Measurements from ENCODE around the gene OXCT2.
"Not testable (repeated sequence)": the region's sequence is repeated elsewhere in the genome, so short reads cannot be mapped to it uniquely, and the experiment has no call there.

Gene OXCT2

DNA sequence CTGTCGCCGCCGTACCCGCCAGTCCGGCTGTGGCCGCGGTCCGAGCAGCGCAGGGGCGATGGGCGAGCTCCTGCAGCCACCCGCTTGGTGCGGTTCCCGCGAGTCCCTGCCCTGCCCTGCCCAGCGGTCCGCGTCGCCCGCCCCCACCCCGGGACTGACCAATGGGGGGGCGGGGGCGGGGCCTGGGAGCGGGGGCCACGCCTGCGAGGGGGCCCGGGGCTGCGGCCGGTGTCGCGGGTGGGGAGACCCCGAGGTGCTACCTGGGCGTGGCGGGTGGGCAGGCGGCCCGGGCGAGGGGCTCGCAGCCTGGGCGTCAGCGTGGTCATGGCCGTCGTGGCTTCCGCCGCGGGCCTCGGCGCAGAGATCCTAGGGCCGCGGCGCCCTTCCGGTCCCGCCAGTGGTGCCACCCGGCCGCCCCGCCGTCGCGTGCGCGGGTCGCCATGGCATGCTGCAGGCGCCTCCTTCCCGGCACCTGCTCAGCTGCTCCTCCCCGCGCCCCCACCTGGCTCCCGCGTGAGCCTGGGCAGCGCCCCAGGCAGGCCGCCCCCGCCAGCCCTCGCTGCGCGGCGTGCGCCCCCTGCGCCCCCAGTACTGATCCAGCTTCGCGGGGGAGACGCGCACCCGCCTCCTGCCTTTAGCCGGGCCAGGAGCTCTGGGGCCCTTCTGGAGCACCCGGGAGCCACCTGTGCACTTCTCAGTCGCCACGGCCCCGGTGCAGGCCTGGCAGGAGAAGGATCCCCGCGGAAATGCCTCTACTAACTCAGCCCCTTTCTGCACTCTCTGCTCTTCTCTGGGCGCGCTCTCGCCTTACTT is 17.8 kb upstream of the OXCT2 start, which contains the start of gene BMP8B:
Gene BMP8B, minus strand, starts transcription at position 108 of the 813 bp plus-strand sequence. CDS start 380 bp downstream, outside the sequence.
- Histone ChIP-seq H3K4me2 (ENCODE audit: low read length) (no peak within 1 kb of the TSS), H3K27me3 (ENCODE audit: low read depth, low read length) (no peaks in the 10 kb centered on the region), H3K4me3 (ENCODE audit: low read length) (no peak within 1 kb of the TSS), H3K27ac (ENCODE audit: low read length) (no peak within 1 kb of the TSS), H3K36me3 (replicated peaks; ENCODE audit: low read depth, low read length) (no peaks in the 10 kb centered on the region), H3K4me1 (ENCODE audit: low read length) (no peaks in the 10 kb centered on the region), H3K9ac (ENCODE audit: low read length) (no peak within 1 kb of the TSS), H3K79me2 (ENCODE audit: low read length) (no peaks in the 10 kb centered on the region), H4K20me1 (ENCODE audit: insufficient read depth, low read length) (no peaks in the 10 kb centered on the region), H2AFZ (ENCODE audit: low read depth, low read length) (no peak within 1 kb of the TSS), H3K9me3 (ENCODE audit: insufficient read depth, low read length) (no peaks in the 10 kb centered on the region)
- TF ChIP-seq CTCF (IDR thresholded peaks at IDR 0.05; ENCODE audit: low read depth, low read length) (no peak), EZH2phosphoT487 (IDR thresholded peaks at IDR 0.05; ENCODE audit: low read depth) (no peak)

GRCh38 chr1:39788426-39788757 is 17.2 kb upstream of the OXCT2 start:
- H3K79me2 ChIP-seq (ENCODE audit: low read length), result no peaks in the 10 kb centered on the region
- H3K27ac ChIP-seq (ENCODE audit: low read length), result no peak overlapping the region
- H3K27me3 ChIP-seq (ENCODE audit: low read depth, low read length), result no peaks in the 10 kb centered on the region
- H3K9ac ChIP-seq (ENCODE audit: low read length), result no peak overlapping the region
- no peak overlapping the region for H3K4me2 ChIP-seq (ENCODE audit: low read length)
- no peak overlapping the region for H3K4me3 ChIP-seq (ENCODE audit: low read length)
- no peaks in the 10 kb centered on the region for H3K36me3 ChIP-seq (replicated peaks; ENCODE audit: low read depth, low read length)
- H4K20me1 ChIP-seq (ENCODE audit: insufficient read depth, low read length), result no peaks in the 10 kb centered on the region
- H3K4me1 ChIP-seq (ENCODE audit: low read length), result no peaks in the 10 kb centered on the region
- H3K9me3 ChIP-seq (ENCODE audit: insufficient read depth, low read length), result no peaks in the 10 kb centered on the region
- TF ChIP-seq CTCF (IDR thresholded peaks at IDR 0.05; ENCODE audit: low read depth, low read length) (no peak), EZH2phosphoT487 (IDR thresholded peaks at IDR 0.05; ENCODE audit: low read depth) (no peak)
- H2AFZ ChIP-seq (ENCODE audit: low read depth, low read length), result no peak overlapping the region

DNA sequence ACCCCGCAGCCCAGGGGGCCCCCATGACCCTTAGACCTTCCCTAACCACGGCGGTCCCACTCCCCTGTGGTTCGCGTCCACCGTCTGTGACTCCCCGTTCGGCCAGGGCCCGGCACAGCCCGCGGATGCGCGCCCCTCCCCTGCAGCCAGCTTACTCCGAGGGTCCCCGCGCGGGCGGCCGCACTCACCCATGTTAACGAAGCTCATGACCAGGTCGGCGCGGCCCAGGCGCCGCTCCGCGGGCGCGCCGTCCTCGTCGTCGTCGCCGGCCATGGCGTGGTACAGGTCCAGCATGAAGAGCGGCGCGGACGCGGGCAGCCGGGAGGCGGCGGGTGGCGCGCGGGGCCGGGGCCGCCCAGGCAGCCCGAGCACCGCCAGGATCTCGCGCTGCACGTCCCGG is 16.8 kb upstream of the OXCT2 start:
- not testable (repeated sequence) for H3K9me3 ChIP-seq (ENCODE audit: insufficient read depth, low read length); H3K27me3 ChIP-seq (ENCODE audit: low read depth, low read length); H2AFZ ChIP-seq (ENCODE audit: low read depth, low read length); H3K79me2 ChIP-seq (ENCODE audit: low read length); H3K4me3 ChIP-seq (ENCODE audit: low read length); H3K9ac ChIP-seq (ENCODE audit: low read length); H3K4me1 ChIP-seq (ENCODE audit: low read length); H3K4me2 ChIP-seq (ENCODE audit: low read length); H3K36me3 ChIP-seq (replicated peaks; ENCODE audit: low read depth, low read length); H4K20me1 ChIP-seq (ENCODE audit: insufficient read depth, low read length); H3K27ac ChIP-seq (ENCODE audit: low read length)

DNA sequence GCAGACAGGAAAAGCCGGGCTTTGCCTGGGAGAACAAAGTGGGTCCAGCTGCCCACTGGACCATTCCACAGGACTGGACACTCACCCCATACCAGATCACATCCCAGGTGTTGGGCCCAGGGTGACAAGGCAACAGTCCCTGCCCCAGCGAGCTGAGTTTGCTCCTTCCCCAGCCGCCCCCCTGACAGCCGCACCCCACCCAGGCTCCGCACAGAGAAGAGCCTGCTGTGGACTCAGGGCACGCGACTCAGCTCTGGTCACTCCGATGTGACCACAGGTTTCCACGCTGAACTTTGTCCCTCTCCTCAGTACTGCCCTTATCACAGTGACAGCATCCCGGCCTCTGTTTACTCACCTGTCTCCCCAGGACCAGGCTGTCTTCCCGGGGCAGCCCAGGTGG is 16.3 kb upstream of the OXCT2 start:
- Histone ChIP-seq H3K79me2 (ENCODE audit: low read length) (no peaks in the 10 kb centered on the region), H3K9ac (ENCODE audit: low read length) (no peak overlapping the region), H3K4me1 (ENCODE audit: low read length) (no peaks in the 10 kb centered on the region), H4K20me1 (ENCODE audit: insufficient read depth, low read length) (no peaks in the 10 kb centered on the region), H3K9me3 (ENCODE audit: insufficient read depth, low read length) (no peaks in the 10 kb centered on the region), H3K4me3 (ENCODE audit: low read length) (no peak overlapping the region), H3K27me3 (ENCODE audit: low read depth, low read length) (no peaks in the 10 kb centered on the region), H3K36me3 (replicated peaks; ENCODE audit: low read depth, low read length) (no peaks in the 10 kb centered on the region), H3K27ac (ENCODE audit: low read length) (no peak overlapping the region), H3K4me2 (ENCODE audit: low read length) (no peak overlapping the region), H2AFZ (ENCODE audit: low read depth, low read length) (no peak overlapping the region)
- TF ChIP-seq CTCF (IDR thresholded peaks at IDR 0.05; ENCODE audit: low read depth, low read length) (no peak), EZH2phosphoT487 (IDR thresholded peaks at IDR 0.05; ENCODE audit: low read depth) (no peak)

- H3K79me2 ChIP-seq (ENCODE audit: low read length); H2AFZ ChIP-seq (ENCODE audit: low read depth, low read length); H3K36me3 ChIP-seq (replicated peaks; ENCODE audit: low read depth, low read length); H4K20me1 ChIP-seq (ENCODE audit: insufficient read depth, low read length); H3K4me3 ChIP-seq (ENCODE audit: low read length); H3K9ac ChIP-seq (ENCODE audit: low read length); H3K4me1 ChIP-seq (ENCODE audit: low read length); H3K9me3 ChIP-seq (ENCODE audit: insufficient read depth, low read length); H3K4me2 ChIP-seq (ENCODE audit: low read length); H3K27ac ChIP-seq (ENCODE audit: low read length); H3K27me3 ChIP-seq (ENCODE audit: low read depth, low read length): not testable (repeated sequence)
Measured at GRCh38 chr1:39787108-39787375, 15.9 kb upstream of the OXCT2 start.

DNA sequence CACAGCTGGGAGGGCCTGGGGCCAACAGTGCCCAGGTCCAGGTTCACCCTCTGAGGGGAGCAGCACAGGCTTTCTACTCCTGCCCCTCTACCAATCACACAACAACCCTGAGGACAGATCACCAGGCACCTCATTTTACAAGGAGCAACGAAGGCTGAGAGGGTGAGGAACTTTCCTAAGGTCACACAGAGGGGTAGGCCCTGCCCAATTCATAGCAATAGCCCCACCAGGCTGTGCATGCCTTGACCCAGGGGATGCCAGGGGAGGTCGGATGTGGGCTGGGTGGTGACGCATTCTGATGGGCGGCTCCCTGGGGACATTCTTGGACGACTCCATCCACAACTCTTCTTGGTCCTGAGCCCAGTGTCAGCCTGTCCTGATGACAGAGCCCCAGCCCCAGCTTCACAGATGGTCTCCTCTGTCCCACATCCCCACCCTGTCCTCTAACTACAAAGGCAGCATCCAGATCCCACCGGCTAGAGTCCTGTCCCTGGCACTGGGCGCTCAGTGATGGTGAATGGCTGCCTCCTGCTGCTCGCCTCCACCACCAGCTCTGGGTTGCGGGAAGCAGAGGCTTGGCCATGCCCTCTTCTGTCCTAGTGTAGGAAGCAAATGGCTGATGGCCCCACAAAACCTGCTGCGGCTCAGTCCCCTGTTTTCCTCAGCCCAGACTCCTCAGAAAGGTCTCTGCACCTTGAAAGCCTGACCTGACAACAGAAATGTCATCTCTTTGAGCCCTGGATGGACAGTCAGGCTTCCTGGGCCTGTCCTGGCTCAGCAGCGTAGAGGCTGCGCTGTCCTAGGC is 15.4 kb upstream of the OXCT2 start:
- not testable (repeated sequence) for H3K4me1 ChIP-seq (ENCODE audit: low read length); H2AFZ ChIP-seq (ENCODE audit: low read depth, low read length); H3K9ac ChIP-seq (ENCODE audit: low read length); H3K27me3 ChIP-seq (ENCODE audit: low read depth, low read length); H3K36me3 ChIP-seq (replicated peaks; ENCODE audit: low read depth, low read length); H3K4me2 ChIP-seq (ENCODE audit: low read length); H3K4me3 ChIP-seq (ENCODE audit: low read length); H4K20me1 ChIP-seq (ENCODE audit: insufficient read depth, low read length); H3K79me2 ChIP-seq (ENCODE audit: low read length); H3K27ac ChIP-seq (ENCODE audit: low read length); H3K9me3 ChIP-seq (ENCODE audit: insufficient read depth, low read length)

- not testable (repeated sequence) for H3K79me2 ChIP-seq (ENCODE audit: low read length)
Measured at GRCh38 chr1:39782685-39783084, 11.5 kb upstream of the OXCT2 start.

More at GRCh38 chr1:39782685-39783084, 11.5 kb upstream of the OXCT2 start:
- not testable (repeated sequence) for H3K4me2 ChIP-seq (ENCODE audit: low read length); H3K4me1 ChIP-seq (ENCODE audit: low read length); H3K9ac ChIP-seq (ENCODE audit: low read length); H3K27ac ChIP-seq (ENCODE audit: low read length); H3K27me3 ChIP-seq (ENCODE audit: low read depth, low read length); H3K9me3 ChIP-seq (ENCODE audit: insufficient read depth, low read length); H3K4me3 ChIP-seq (ENCODE audit: low read length); H2AFZ ChIP-seq (ENCODE audit: low read depth, low read length); H3K36me3 ChIP-seq (replicated peaks; ENCODE audit: low read depth, low read length); H4K20me1 ChIP-seq (ENCODE audit: insufficient read depth, low read length)

All from OCI-LY3 (cell line).